GM12801 (cell line): ENCODE results near the gene TEX50.

Source experiments
- TF ChIP-seq, protein P1 (sequence below): IDR thresholded peaks from one replicate; pipeline ENCODE4 v1.5.1; 2011; ENCODE audit warnings: control low read depth; ENCODE audit not compliant: insufficient read length; ENCODE audit errors: extremely low read depth

Gene TEX50

DNA sequence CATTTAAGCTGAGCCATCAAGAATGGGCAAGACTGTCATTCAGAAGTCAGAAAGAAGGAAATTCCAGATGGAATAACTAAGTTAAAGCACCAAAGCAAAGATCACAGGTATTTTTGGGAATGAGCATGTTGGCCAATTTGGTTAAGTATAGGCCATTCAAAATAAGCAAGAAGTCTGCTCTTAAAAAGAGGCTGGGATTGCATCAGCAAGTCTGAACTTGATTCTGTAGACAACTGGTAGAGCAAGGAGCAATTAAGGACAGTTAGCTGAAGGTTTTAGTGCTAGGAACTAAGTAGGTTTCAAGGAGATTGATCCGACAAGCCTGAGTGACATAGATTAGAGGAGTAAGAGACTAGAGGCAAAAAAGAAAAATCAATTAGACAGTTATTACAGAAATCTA lies 26.1 kb downstream of the TEX50 start:
- TF ChIP-seq, protein P1, sequence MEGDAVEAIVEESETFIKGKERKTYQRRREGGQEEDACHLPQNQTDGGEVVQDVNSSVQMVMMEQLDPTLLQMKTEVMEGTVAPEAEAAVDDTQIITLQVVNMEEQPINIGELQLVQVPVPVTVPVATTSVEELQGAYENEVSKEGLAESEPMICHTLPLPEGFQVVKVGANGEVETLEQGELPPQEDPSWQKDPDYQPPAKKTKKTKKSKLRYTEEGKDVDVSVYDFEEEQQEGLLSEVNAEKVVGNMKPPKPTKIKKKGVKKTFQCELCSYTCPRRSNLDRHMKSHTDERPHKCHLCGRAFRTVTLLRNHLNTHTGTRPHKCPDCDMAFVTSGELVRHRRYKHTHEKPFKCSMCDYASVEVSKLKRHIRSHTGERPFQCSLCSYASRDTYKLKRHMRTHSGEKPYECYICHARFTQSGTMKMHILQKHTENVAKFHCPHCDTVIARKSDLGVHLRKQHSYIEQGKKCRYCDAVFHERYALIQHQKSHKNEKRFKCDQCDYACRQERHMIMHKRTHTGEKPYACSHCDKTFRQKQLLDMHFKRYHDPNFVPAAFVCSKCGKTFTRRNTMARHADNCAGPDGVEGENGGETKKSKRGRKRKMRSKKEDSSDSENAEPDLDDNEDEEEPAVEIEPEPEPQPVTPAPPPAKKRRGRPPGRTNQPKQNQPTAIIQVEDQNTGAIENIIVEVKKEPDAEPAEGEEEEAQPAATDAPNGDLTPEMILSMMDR, result no peak

DNA sequence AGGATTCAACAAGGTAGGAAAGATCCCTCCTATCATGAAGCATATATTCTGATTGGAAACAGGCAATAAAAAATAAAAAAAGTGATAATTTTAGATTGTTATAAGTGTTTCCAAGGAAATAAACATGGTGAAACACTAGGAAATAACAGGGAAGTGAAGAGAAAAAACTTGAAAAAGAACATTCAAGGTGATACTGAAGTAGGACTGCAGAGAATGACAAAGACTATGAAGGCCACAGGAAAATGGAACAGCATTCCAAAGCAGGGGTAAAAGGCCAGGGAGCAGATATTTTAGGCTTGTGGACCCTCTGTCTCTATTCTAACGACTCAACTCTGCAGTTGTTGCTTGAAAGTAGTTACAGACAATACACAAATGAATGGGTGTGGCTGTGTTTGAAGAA lies 26.6 kb downstream of the TEX50 start:
- TF ChIP-seq, protein P1, result no peak

GRCh38 chr1:173663159-173663558 lies 28.0 kb downstream of the TEX50 start:
- TF ChIP-seq, protein P1, result no peak

- TF ChIP-seq, protein P1, result no peak
Measured at GRCh38 chr1:173666646-173667045, 31.5 kb downstream of the TEX50 start.

GRCh38 chr1:173669491-173669941 lies 34.4 kb downstream of the TEX50 start, which contains the start of gene ANKRD45:
Gene ANKRD45 (minus strand): TSS chr1:173669851. CDS start chr1:173659418, 10,433 bp downstream.
- TF ChIP-seq, protein P1, result no peak

- TF ChIP-seq, protein P1, result no peak
Measured at GRCh38 chr1:173682184-173682583, 47.0 kb downstream of the TEX50 start.
